HG03280 (cell line): ENCODE measurements around the gene NOG.

Experiments
- ATAC-seq: cut with Tn5 transposase; IDR thresholded peaks from one replicate; pipeline ENCODE4 v1.9.1; 2021; ENCODE audit warnings: mild to moderate bottlenecking, moderate library complexity; ENCODE audit not compliant: unreplicated experiment

Gene NOG

GRCh38 chr17:56596691-56597494, 3.4 kb downstream of the NOG start:
- ATAC-seq = no peak

- no peak for ATAC-seq
These were observed 4.0 kb downstream of the NOG start for GRCh38 chr17:56597495-56597990.

- ATAC-seq = no peak
These were observed 5.0 kb downstream of the NOG start for GRCh38 chr17:56598466-56598865.

- no peak for ATAC-seq
These were observed 5.6 kb downstream of the NOG start for GRCh38 chr17:56599088-56599487.

- ATAC-seq = no peak
These were observed 6.1 kb downstream of the NOG start for GRCh38 chr17:56599566-56599965.

- no peak for ATAC-seq
These were observed 6.8 kb downstream of the NOG start for GRCh38 chr17:56600256-56600655.

- no peak for ATAC-seq
These were observed 8.1 kb downstream of the NOG start for GRCh38 chr17:56601591-56601990.

- ATAC-seq = no peak
These were observed 9.0 kb downstream of the NOG start for GRCh38 chr17:56602292-56603130.

- ATAC-seq = no peak
These were observed 10.2 kb downstream of the NOG start for GRCh38 chr17:56603486-56604238.

GRCh38 chr17:56604691-56605290, 11.3 kb downstream of the NOG start:
- no peak for ATAC-seq

GRCh38 chr17:56608944-56609343, 15.4 kb downstream of the NOG start:
- ATAC-seq = no peak

GRCh38 chr17:56610321-56610720, 16.8 kb downstream of the NOG start:
- ATAC-seq = no peak

GRCh38 chr17:56613131-56613530, 19.6 kb downstream of the NOG start:
- no peak for ATAC-seq

GRCh38 chr17:56614522-56614921, 21.0 kb downstream of the NOG start:
- ATAC-seq = no peak

GRCh38 chr17:56616239-56616638, 22.7 kb downstream of the NOG start:
- no peak for ATAC-seq

- no peak for ATAC-seq
These were observed 29.9 kb downstream of the NOG start for GRCh38 chr17:56623383-56623782.

- no peak for ATAC-seq
These were observed 30.8 kb downstream of the NOG start for GRCh38 chr17:56624309-56624708.

GRCh38 chr17:56624912-56625311, 31.4 kb downstream of the NOG start:
- ATAC-seq = no peak

- ATAC-seq = no peak
These were observed 36.1 kb downstream of the NOG start for GRCh38 chr17:56629531-56630075.

GRCh38 chr17:56630202-56630601, 36.7 kb downstream of the NOG start:
- ATAC-seq = no peak

- no peak for ATAC-seq
These were observed 40.2 kb downstream of the NOG start for GRCh38 chr17:56633681-56634080.
